Measurements from ENCODE around the gene CCDC142.

CCDC142 gene

DNA sequence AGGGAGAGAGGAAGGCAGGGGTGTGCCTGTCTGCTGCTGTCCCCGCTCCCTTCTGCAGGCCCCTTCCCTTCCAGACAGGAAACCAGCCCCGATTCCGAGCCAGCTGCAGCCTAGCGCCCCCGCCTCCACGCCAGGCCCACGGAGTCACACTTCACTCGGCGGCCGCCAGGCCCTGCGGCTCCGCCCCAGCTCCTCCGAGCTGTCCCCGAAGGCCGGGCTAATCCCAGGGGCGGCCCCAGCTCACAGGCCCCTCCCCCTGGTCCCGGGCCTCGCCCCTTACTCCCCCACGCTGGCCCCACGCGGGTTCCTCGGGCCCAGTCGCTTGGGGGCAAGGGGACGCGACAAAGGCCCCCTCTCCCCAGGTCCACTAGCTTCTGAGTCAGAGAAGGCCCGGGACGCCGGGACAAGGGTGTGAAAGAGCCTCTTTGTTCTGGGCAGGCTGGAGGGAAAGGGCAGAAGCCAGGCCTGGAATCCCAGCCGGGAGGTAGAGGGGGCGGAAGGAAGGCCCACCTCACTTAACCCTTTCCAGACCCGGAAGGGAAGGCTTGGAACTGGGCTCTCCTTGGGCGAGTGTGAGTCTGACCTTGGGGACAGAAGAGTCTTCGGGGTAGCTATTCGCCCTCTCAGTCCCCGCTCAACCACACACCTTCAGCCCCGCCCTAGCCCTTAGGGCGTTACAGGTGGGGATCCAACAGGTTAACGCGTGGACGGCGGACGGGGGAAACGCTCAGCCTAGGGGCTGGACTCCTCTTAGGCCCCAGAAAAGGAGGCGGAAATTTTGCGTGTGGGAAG lies 42.2 kb downstream of the CCDC142 start:
- peak; percentile 81 for DNase-seq

DNA sequence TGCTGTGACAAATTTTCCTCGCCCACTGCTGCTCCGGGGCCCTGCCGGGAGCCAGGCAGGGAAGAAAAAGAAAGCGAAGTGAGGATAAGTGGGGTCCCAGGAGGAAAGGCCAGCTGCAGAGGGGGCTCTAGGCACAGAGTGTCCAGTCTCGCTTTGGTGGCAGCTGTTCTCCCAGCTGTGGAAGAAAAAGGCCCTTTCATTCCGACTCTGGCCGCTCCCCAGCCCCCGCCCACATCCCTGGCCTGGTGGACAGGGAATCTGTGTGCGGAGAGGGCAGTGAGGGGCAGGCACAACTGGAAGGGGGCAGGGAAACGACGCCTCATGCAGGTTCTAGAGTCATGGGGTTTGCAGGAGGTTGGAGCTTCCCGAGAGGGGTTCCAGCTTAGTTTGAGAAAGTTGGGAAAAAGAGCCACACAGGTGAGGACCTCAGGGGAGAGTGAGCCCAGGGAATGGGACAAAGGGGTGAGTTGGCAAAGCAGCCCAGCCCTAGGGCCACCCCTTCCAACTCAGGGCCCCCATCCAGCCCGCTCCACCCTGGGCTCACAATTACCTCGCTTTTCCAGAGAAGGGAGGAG lies 42.9 kb downstream of the CCDC142 start:
- DNase-seq = no peak

DNA sequence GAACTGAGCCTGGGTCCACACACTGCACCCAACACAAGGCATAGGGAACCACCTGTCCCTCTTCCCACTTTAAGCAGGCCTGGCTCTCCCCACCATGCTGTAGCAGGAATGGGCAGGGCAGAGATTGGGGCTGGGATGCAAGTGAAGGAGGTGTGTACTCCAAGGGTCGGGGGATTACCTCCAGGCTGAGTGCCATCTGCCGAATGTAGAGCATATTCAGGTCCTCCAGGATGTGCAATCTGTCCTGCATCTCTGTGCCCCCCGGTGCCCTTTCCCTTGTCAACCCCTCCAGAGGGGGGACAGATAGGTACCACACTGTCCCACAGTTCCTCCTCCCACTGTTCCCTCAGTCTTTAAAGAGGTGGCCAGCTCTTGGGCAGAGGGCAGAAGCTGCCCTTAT lies 43.4 kb downstream of the CCDC142 start:
- DNase-seq = no peak

DNA sequence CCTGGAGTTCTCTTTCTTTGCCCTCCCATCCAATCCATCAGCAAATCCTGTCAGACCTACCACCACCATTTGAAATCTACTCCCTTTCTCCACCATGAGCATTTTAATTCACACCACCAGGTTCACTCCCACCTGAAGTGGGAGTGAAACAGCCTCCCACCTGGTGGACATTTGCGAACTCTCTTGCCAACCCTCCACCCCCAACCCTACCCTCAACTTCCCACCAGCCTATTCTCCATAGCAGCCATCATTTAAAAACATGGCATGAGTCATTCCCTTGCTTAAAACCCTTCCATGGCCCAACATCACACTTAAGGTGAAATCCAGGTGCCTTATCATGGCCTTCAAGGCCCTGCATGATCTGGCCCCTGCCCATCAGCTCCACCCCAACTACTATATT lies 44.5 kb downstream of the CCDC142 start:
- no peak for DNase-seq

DNA sequence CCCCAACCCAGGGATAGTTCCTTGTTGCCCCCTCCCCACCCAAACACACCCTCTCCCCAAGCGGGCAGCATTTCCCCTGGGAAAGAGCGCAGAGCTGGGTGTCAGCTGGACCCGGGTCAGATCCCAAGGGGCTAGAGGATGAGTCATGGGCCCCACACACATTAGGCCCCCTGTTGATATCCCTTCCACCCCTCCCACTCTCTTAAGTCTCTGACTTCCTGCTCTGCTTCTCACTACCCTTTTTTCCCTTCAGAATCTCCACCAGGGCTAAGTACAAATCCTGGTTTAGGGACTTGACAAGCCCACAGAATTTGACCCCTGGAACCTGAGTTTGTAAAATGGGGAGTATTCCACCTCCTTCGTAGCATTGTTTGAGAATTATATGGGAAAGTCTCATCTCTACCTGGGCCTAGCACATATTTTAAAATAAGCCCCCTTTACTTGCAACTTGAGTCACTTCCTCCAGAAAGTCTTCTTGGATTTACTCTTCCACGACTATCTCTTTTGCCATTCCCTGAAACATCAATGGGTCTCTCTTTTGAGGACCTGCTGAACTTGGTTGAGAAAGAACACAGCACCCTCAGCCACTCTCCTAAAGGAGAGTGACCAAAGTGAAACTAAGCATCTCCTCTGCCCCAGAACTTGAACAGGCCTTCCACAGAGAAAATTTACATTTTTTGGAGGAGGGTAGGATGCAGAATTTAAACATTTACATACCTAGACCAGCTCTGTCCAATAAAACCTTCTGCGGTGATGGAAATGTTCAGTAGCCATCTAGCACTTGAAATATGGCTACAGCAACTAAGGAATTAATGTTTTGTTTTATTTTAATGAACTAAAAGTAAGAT lies 45.7 kb downstream of the CCDC142 start:
- DNase-seq = no peak

DNA sequence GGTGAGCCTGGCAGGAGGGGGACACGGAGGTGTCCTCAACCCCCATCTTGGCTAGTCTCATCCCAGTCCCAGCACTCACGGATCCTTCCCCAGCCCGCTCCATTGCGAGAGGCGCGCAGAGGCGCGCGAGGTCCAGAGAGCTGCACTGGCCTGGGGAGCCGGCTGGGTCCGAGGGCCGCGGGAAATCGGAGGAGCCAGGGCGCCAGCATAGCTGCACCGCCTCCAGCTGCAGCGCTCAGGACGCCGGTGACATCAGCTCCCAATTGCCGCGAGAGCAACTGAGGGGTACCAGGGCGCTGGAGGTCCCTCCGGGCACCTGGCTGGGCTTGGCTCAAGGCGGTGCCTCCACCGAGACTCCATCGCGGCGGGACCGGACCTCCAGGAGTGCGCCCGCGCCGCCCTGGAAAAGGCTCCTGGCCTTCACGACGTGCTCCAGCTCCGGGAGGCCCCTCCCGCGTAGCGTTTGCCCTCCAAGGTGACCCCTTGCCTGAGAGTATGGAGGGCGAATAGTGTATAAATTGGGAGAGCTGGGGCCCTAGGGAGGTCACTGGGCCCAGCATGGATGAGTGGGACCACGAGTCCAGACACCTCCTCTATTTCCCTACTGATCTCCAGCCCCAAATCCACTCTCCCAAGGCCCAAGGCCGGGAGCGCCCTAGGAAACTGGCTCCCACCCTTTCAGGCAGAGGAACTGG lies 46.5 kb downstream of the CCDC142 start:
- no peak for DNase-seq

DNA sequence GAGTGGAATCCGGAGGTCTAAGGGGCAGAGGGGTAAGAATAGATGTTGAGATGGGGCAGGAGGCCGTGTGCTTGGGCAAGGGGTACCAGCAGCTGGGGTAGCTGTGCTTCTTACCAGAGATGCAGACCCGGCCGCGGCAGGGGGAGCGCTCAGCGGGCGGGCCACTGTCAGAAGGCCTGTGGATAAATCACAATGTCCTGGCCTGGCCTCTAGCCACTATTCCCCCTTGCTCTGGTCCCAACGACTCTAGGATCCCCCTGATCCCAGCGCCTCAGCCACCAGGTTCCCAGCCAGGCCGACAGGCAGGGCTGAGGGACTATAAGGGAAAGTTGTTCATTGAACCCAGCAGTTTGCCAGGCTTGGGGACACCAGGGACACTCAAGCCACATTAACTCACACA lies 52.3 kb downstream of the CCDC142 start:
- no peak for DNase-seq

DNA sequence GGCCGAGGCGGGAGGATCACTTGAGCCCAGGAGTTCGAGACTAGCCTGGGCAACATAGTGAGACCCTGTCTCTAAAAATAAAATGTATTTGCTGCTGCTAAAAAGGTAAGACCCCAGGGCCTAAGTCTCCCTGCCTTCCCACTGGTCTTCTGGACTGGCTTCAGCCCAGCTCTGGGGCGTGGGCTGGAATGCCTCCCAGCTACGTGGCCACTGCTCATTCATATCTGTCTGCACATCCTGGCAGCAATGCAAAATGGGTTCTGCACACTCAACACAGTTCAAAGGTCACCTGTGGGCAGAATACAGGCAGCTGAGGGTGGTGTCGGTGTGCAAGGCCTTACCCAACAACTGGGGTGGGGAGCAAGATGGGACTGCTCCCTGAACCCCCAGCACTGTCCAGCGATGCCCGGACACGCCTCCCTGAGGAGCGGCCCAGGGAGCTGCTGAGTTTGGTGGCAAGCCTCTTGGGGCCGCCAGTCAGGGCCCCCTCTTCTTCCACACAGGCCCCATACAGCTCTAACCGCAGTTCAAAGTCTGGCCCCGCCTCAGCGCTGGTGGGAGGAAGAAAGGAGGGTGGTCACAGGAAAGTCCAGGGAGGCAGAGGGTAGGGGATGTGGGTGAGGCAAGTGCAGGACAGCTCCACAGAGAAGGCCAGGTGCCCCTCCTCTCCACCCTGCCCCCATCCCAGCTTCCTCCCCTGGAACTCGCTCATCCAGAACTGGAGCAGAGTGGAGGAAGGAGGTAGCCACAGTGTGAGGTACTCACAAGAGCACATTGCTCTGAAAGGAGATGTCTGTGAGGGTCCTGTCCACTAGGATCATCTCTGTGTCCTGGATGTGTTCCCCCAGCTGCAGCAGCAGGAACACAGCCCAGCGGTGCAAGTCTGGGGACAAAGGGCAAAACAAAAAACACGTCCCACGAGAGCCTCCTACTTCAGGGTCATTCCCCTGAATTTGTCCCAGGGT lies 53.0 kb downstream of the CCDC142 start:
- DNase-seq = no peak

DNA sequence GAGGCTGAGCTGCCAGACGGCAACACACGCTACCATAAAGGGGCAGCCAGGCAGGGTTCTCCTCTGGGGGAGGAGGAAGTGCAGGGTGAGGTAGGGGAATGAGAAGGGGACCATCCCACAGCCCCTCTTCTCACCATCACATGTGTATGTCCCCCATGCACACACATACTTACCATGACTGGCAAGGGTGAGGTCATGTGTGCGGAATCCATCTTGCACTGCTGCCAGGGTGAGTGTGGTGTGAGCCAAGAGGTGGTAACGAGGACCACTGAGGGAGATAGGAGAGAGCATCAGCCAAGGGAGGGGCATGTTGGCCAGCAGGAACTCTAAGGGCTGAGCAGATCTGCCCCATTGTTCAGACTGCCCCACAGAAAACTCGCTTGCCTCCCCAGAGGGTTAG lies 54.1 kb downstream of the CCDC142 start:
- DNase-seq = no peak

DNA sequence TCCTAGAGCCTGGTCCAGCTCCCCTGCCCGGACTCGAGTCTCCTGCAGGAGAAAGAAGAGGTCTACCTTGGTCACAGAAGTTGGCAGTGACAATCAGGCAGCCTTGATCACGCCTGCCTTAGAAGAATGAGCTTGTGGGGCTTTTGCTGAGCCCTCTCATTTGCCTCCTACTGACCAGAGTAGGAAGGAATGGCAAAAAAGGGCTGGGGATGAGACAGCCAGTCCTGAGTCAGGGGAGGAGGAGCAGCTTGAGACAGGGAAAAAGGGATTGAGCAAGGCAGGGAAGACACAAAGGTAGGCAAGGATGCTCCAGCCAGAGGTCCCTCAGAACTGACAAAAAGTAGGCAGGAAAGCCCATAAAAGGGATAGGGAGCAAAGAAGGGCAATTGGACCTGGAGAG lies 55.2 kb downstream of the CCDC142 start:
- DNase-seq = no peak

DNA sequence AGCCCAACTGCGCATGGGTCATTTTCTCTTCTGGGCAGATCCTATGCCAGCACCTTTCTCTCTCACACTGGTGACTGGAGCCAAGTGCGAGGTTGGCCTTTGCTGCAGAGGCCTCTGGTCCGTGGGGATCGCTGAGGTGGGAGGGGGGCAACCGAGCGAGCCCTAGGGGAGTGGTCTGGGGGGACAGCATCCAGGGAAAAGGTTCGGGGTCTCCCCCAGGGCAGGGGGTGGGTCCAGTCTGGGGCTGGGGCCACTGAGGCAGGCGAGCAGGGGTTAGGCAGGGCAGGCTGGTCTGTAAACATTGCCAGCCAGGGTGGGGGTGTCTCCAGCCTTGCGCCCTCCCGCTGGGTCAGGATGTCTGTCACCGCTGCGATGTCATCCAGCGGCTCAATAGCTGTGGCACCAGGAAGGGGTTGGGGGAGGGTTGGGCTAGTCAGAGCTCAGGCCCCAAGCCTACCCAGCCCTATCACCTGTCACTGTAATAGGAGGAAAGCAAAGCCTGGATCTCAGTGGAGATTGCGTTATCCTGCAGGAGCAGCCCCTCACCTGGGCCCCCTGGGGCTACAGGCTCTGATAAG lies 56.5 kb downstream of the CCDC142 start:
- DNase-seq = no peak

DNA sequence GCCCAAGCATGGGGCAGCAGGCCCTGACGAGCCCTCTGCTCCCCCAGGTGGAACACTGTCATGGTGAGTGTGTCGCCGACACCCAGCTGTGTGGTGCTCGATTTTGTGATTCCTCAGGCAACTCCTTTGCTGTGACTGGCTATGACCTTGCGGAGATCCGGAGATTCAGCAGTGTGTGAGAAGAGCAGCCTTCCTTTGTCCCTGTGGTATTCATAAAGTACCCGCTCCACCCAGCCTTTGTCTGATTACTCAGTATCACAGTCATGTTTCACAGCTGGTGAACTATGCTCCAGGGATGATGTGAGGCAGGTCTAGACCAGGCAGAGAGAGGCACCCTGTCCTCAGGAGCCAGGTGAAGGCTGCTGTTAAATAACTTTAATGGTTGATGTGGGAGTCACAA lies 57.3 kb downstream of the CCDC142 start:
- DNase-seq = no peak

DNA sequence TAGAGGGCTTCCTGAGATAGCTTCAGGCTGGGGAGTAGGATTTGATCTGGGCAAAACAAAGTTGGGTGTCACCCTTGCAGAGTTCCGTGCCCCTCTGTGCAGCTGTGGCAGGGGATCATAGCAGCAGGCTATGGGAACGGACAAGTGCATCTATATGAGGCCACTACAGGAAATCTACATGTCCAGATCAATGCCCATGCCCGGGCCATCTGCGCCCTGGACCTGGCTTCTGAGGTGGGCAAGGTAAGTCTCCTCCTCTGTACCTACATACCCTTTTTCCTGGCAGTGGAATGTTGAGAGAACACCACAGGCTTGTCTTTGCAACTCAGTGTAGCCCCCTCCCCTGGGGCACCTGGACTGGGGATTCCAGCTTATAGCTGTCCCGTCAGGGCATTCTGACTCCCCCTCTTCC lies 57.8 kb downstream of the CCDC142 start:
- no peak for DNase-seq

DNA sequence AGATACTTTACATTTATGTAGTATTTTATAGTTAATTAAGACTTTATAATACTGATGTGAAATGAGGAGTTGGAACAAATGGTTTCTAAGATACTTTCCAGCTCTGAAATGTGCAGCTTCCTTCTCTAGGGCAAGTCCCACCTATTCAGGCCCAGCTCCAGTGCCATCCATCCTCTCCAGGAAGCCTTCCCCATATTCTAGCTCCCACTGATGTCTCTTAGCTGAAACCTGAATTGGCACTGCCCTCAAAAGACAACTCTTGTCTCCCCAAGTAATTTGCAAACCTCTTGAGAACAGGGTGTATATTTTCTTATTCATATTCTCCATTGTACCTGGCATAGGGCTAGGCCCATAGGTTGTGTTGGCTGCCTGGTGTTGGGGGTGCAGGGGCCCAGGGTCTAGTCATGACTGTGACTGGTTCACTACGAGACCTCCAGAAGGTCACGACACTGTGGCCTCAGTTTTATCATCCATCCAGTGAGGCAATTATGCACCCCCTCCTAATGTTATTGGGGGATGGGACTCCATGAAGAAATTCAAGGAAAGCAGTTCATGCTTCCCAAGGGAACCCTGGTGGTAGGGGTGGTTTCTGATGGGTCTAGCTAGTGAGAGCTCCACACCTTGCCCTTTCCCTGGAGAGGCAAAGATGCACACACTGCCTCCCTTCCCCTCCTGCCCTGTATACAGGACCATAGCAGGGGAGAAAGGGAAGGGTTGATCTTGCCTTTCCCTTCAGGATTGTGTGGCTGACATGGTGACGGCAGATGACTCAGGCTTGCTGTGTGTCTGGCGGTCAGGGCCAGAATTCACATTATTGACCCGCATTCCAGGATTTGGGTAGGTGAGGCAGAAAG lies 58.4 kb downstream of the CCDC142 start:
- DNase-seq = no peak

Measured in NCI-H510A treated with DMSO at 0.1 percent for 48 hours (cell line).